ENCODE measurements around the gene SPACA7.

SPACA7 gene

GRCh38 chr13:112462408-112462807 is 86.3 kb downstream of the SPACA7 start:
- TF ChIP-seq, protein P1, sequence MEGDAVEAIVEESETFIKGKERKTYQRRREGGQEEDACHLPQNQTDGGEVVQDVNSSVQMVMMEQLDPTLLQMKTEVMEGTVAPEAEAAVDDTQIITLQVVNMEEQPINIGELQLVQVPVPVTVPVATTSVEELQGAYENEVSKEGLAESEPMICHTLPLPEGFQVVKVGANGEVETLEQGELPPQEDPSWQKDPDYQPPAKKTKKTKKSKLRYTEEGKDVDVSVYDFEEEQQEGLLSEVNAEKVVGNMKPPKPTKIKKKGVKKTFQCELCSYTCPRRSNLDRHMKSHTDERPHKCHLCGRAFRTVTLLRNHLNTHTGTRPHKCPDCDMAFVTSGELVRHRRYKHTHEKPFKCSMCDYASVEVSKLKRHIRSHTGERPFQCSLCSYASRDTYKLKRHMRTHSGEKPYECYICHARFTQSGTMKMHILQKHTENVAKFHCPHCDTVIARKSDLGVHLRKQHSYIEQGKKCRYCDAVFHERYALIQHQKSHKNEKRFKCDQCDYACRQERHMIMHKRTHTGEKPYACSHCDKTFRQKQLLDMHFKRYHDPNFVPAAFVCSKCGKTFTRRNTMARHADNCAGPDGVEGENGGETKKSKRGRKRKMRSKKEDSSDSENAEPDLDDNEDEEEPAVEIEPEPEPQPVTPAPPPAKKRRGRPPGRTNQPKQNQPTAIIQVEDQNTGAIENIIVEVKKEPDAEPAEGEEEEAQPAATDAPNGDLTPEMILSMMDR (IDR thresholded peaks at IDR 0.05; ENCODE audit: control insufficient read depth, insufficient read depth, low read depth, low read length, missing control alignments): no peak
- no peak for DNase-seq (ENCODE audit: low read depth)
- no peak overlapping the region for H3K4me3 ChIP-seq (ENCODE audit: control insufficient read depth, low read depth, low read length)

- TF ChIP-seq, protein P1 (IDR thresholded peaks at IDR 0.05; ENCODE audit: control insufficient read depth, insufficient read depth, low read depth, low read length, missing control alignments): no peak
- no peak for DNase-seq (ENCODE audit: low read depth)
- no peak overlapping the region for H3K4me3 ChIP-seq (ENCODE audit: control insufficient read depth, low read depth, low read length)
Observed at GRCh38 chr13:112464720-112465119, 88.6 kb downstream of the SPACA7 start.

- no peak for DNase-seq (ENCODE audit: low read depth)
- TF ChIP-seq, protein P1 (IDR thresholded peaks at IDR 0.05; ENCODE audit: control insufficient read depth, insufficient read depth, low read depth, low read length, missing control alignments): no peak
- no peak overlapping the region for H3K4me3 ChIP-seq (ENCODE audit: control insufficient read depth, low read depth, low read length)
Observed at GRCh38 chr13:112465251-112466131, 89.3 kb downstream of the SPACA7 start.

- DNase-seq (ENCODE audit: low read depth): no peak
- TF ChIP-seq, protein P1 (IDR thresholded peaks at IDR 0.05; ENCODE audit: control insufficient read depth, insufficient read depth, low read depth, low read length, missing control alignments): no peak
- H3K4me3 ChIP-seq (ENCODE audit: control insufficient read depth, low read depth, low read length): no peak overlapping the region
Observed at GRCh38 chr13:112466132-112467058, 90.2 kb downstream of the SPACA7 start.

GRCh38 chr13:112467236-112467635 is 91.1 kb downstream of the SPACA7 start:
- no peak for DNase-seq (ENCODE audit: low read depth)
- TF ChIP-seq, protein P1 (IDR thresholded peaks at IDR 0.05; ENCODE audit: control insufficient read depth, insufficient read depth, low read depth, low read length, missing control alignments): no peak
- no peak overlapping the region for H3K4me3 ChIP-seq (ENCODE audit: control insufficient read depth, low read depth, low read length)

- DNase-seq (ENCODE audit: low read depth): no peak
- TF ChIP-seq, protein P1 (IDR thresholded peaks at IDR 0.05; ENCODE audit: control insufficient read depth, insufficient read depth, low read depth, low read length, missing control alignments): no peak
- H3K4me3 ChIP-seq (ENCODE audit: control insufficient read depth, low read depth, low read length): no peak overlapping the region
Observed at GRCh38 chr13:112468069-112468468, 91.9 kb downstream of the SPACA7 start.
